ENCODE measurements around the gene RPLP2.

RPLP2 gene

DNA sequence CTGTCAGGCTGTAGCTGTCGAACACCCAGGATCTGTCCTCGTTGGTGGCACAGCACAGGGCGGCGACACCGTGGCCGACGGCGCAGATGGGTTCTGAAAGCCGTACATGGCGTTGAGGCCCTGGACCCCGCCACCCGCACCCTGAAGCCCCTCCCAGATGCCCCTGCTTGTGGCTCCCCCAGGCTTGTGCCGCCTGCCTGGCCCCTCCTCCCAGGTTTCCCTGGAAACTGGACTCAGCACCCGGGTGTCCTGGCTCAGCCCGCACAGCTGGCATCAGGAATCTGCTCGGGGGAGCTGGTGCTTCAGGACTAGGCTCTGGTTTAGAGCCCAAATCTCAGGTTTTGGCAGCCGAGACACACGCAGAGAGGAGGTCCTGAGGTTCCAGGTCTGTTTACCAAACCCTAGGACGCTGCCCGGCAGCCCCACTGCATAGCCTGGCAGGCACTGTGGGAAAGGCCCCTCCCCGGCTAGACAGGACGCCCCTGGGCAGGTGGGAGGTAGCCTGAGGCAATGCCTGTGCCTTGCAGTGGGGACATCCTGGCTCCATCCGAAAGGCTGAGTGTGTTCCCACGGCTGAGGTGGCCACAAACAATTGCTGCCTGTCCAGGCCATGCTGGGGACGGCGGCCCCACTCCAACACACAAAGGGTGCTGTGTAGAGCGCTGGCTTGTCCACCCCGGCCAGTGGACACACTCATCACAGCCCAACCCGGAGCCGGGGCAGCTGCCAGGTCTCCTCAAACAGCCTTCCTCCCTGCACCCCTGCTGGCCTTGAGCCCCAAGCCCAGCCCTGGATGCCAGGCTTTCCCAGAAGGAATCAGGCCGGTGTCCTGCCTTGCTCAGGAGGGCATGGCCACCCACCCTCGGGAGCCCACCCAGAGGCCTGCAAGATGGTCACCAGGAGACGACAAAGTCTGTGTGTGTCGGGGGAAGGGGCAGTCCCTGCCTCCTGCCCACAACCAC lies 37.1 kb upstream of the RPLP2 start:
- FAIRE-seq (no peak), DNase-seq (ENCODE audit: extremely low spot score, insufficient read length, low read depth) (no peak)

GRCh38 chr11:773425-773824 lies 36.3 kb upstream of the RPLP2 start:
- FAIRE-seq (no peak), DNase-seq (ENCODE audit: extremely low spot score, insufficient read length, low read depth) (no peak)

- DNase-seq (ENCODE audit: extremely low spot score, insufficient read length, low read depth) (no peak), FAIRE-seq (no peak)
Measured at GRCh38 chr11:773830-774229, 35.9 kb upstream of the RPLP2 start.

DNA sequence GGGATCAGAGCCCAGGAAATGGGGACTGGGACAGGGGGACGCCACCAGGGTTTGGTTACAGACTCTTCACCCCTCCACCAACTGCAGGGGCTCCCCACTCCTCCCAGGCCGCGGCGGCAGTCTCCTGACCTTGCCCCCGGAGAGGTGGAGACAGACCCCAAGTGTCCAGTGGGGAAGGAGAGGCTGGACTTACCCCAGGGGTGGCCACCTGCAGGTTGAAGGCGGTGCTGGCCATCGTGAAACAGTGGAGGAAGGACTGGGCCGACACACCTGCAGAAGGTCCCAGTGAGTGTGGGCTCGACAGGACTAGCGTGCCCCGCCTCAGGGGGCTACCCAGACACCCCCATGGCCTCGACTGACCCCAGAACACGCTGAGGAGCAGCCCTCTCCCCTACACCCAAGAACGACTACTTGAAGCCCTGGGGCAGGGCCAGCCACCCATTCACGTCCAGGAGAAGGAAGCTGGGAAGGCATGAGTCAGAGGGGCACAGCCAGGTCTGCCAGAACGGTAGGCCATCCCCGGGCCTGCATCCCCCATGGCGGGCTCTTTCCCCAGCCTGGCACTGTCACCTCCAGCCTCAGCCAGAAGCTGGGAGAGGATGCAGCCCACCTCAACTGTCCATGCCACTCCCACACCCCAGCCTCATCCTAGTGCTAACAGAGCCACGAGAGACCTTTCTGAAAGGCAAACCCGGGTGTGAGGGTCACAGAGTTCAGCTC lies 34.7 kb upstream of the RPLP2 start:
- FAIRE-seq (no peak), DNase-seq (ENCODE audit: extremely low spot score, insufficient read length, low read depth) (no peak)

- DNase-seq (ENCODE audit: extremely low spot score, insufficient read length, low read depth) (no peak), FAIRE-seq (no peak)
Measured at GRCh38 chr11:776263-776560, 33.6 kb upstream of the RPLP2 start.

- FAIRE-seq (peak; percentile 35), DNase-seq (ENCODE audit: extremely low spot score, insufficient read length, low read depth) (no peak)
Measured at GRCh38 chr11:776561-777287, 33.0 kb upstream of the RPLP2 start.

- DNase-seq (ENCODE audit: extremely low spot score, insufficient read length, low read depth): peak; percentile 100
- FAIRE-seq: peak; percentile 90
Measured at GRCh38 chr11:777288-778255, 32.2 kb upstream of the RPLP2 start, which contains the start of gene GATD1. TSS of gene GATD1 (minus strand) at chr11:777487. CDS start at chr11:777462, 25 bp downstream.

DNA sequence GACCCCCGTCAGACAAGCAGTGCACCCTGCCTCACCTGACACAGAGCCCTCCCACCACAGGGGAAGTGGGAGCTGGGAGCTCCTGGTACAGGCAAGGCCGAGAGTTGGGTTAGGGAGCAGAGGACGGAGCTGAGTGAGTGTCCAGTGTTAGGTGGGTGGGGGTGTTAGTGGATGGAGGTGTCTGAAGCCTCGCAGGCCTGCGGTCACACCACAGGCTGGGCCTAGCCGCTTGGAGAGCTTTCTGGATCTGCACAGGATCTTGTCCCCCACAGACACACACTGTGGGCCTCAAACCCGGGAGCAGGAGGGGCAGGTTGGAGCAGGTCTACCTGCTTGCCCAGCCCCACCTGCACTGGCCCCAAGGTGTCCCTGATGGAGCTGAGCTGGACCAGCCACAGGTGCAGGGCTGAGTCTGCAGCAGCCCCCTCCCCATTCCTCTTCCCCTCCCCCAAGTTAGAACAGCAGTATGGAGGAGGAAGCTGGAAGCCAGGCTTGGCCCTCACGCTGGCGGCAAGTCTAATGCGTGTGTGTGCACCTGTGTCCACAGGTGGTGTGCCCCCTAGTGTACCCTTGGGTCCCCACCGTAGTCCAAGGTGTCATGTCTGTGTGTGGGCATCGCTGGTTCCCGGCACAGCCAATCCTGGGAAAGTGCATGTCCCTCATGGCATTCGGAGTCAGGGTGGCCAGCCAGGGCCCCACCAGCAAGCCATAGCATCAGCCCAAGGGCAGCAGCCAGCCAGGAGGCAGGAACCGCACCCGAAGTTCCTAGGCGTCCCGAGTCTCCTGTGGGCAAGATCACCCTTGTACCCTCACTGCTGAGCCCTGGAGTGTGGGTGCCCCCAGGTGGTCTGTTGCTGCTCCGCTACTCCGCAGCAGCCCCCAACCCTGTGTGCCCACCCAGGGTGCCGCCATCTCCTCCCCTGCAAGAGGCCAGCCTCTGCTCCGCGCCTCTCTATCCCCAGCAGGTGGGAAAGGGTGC lies 30.5 kb upstream of the RPLP2 start:
- FAIRE-seq: no peak

GRCh38 chr11:779955-780532 lies 29.7 kb upstream of the RPLP2 start:
- FAIRE-seq: no peak
- DNase-seq (ENCODE audit: extremely low spot score, insufficient read length, low read depth): no peak

More for the DNA sequence above, 30.5 kb upstream of the RPLP2 start:
- DNase-seq (ENCODE audit: extremely low spot score, insufficient read length, low read depth): no peak

DNA sequence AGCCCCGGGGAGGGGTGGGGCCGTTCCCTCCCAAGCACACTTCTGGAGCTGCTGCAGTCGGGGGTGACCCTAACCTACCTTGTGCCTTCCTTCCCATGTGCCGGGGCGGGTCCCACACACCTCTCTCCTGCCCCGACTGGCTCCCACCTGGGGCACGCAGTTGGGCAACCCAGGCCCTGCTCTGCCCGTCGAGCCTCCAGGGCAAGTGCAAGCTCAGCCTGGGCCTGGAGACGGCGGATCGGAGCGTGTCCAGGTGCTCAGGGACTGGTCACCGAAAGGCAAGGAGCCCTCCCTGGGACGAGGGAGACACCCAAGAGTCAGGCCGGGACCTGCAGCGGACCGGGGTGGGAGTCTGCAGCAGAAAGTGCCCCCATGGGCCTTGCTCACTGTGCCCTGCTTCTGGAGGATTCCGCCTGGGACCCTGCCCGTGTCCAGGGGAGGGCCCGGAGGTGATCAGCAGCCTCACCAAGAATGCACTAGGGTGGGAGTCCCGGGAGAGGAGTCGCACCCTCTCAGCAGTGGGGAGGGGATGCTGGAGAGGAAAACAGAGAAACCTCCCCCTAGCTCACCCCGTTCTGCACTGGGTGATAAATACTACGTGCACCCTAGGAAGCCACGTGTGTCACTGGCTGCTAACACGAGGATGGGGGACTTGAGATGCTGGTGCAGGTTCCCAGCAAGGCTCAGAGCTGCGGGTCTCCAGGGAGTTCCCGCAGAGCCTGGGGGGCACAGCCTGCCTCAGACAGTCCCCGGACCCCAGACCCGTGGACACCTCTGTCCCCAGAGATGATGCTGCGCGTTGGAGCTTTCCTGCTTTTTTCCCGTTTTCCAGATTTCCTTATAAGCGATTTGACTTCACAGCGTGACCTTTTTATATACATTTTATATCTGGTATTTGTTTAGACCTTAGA lies 27.2 kb upstream of the RPLP2 start:
- no peak for FAIRE-seq
- DNase-seq (ENCODE audit: extremely low spot score, insufficient read length, low read depth): no peak

DNA sequence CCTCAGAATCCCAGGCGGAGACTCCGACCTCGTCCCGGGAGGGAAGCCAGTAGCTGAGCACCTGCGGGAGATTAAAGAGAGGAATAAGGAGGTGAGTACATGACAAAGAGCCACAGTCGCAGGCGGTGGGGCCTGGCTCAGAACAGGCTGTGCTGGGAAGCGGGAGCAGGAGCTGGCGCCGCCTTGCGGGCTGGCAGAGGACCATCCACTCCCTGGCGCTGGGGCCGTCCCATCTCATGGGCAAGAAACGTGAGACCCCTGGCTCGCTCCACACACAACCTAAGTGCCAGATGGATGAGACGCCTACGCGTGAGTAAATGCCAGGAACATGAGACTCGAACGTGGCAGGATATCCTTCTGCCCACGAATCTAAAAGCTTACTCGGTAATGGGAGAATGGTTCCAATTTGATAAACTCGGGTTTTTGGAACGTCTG lies 26.2 kb upstream of the RPLP2 start:
- FAIRE-seq: no peak
- DNase-seq (ENCODE audit: extremely low spot score, insufficient read length, low read depth): no peak

- FAIRE-seq (no peak), DNase-seq (ENCODE audit: extremely low spot score, insufficient read length, low read depth) (no peak)
Measured at GRCh38 chr11:786235-787083, 23.3 kb upstream of the RPLP2 start.

- DNase-seq (ENCODE audit: extremely low spot score, insufficient read length, low read depth) (no peak), FAIRE-seq (no peak)
Measured at GRCh38 chr11:787084-787675, 22.6 kb upstream of the RPLP2 start.

- FAIRE-seq (no peak), DNase-seq (ENCODE audit: extremely low spot score, insufficient read length, low read depth) (no peak)
Measured at GRCh38 chr11:788009-788640, 21.6 kb upstream of the RPLP2 start.

All from GM18507 (cell line).